ENCODE data around the gene ARID1A.
"Not testable (repeated sequence)": the region's sequence is repeated elsewhere in the genome, so short reads cannot be mapped to it uniquely, and the experiment has no call there.

DNA sequence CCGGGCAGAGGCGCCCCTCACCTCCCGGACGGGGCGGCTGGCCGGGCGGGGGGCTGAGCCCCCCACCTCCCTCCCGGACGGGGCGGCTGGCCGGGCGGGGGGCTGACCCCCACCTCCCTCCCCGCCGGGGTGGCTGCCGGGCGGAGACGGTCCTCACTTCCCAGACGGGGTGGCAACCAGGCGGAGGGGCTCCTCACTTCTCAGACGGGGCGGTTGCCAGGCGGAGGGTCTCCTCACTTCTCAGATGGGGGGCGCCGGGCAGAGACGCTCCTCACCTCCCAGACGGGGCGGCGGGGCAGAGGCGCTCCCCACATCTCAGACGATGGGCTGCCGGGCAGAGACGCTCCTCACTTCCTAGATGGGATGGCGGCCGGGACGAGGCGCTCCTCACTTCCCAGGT is 108.1 kb downstream of the ARID1A start:
- not testable (repeated sequence) for TF ChIP-seq CTCF (IDR thresholded peaks at IDR 0.05; ENCODE audit: low read depth, low read length); EZH2phosphoT487 (IDR thresholded peaks at IDR 0.05; ENCODE audit: low read depth)

Data from OCI-LY3 (cell line).